Frontal cortex (tissue), 4 donors: ENCODE data around the gene TBC1D21. TPM values are rescaled to one million over a fixed set of nuclear protein-coding genes. Genes with fewer than 3 reads are reported as not detected.
"Not testable (repeated sequence)": the region's sequence is repeated elsewhere in the genome, so short reads cannot be mapped to it uniquely, and the experiment has no call there.

Source experiments
- DNase-seq, 2 donors: peaks; one replicate each; pipeline ENCODE4 v3.0.0; 2012; ENCODE audit warnings: low spot score in 2 of 2
- FAIRE-seq: peaks from 2 replicates; lab custom pipeline; 2012; peaks lifted over from hg19 to GRCh38; lab: Jason Lieb, UNC
- total RNA-seq: library from RNA; depleted of rRNA; stranded (reverse); fragments of >200 nt; gene quantifications from one replicate; pipeline ENCODE4 v1.2.3, GENCODE V29; 2014
- donor health status: control.
- donor health status: control.
- donor health status: control.

TBC1D21 gene
- total RNA-seq, 1 donor from 2014 or later = not detected

- FAIRE-seq = no peak
- DNase-seq = peak; percentile 70 to 75
Observed at GRCh38 chr15:73926219-73927002, 53.0 kb downstream of the TBC1D21 start, which contains the start of gene LOXL1. Gene LOXL1, plus strand, starts transcription at chr15:73926462. Its CDS starts 322 bp downstream, at chr15:73926784.

- DNase-seq (peak; percentile 62 to 74), FAIRE-seq (no peak)
Observed at GRCh38 chr15:73927003-73927475, 53.7 kb downstream of the TBC1D21 start.

GRCh38 chr15:73927476-73928240 lies 54.3 kb downstream of the TBC1D21 start:
- no peak for FAIRE-seq
- peak in 1 of 2 donors; percentile 53 for DNase-seq

GRCh38 chr15:73928241-73928579 lies 54.8 kb downstream of the TBC1D21 start:
- FAIRE-seq (no peak), DNase-seq (no peak)

- FAIRE-seq (no peak), DNase-seq (no peak)
Observed at GRCh38 chr15:73928971-73929627, 55.7 kb downstream of the TBC1D21 start.

- FAIRE-seq = no peak
Observed at GRCh38 chr15:73930371-73930770, 57.0 kb downstream of the TBC1D21 start.

GRCh38 chr15:73930790-73931281 lies 57.5 kb downstream of the TBC1D21 start:
- FAIRE-seq = no peak
- no peak for DNase-seq

More at GRCh38 chr15:73930371-73930770, 57.0 kb downstream of the TBC1D21 start:
- no peak for DNase-seq

GRCh38 chr15:73931441-73931840 lies 58.1 kb downstream of the TBC1D21 start:
- FAIRE-seq (no peak), DNase-seq (no peak)

- DNase-seq = no peak
- no peak for FAIRE-seq
Observed at GRCh38 chr15:73932381-73933191, 59.2 kb downstream of the TBC1D21 start.

GRCh38 chr15:73934281-73934680 lies 60.9 kb downstream of the TBC1D21 start:
- FAIRE-seq (no peak), DNase-seq (no peak)

GRCh38 chr15:73935547-73935946 lies 62.2 kb downstream of the TBC1D21 start:
- FAIRE-seq (no peak), DNase-seq (no peak)

- no peak for DNase-seq
- no peak for FAIRE-seq
Observed at GRCh38 chr15:73936181-73936580, 62.8 kb downstream of the TBC1D21 start.

GRCh38 chr15:73936588-73937290 lies 63.4 kb downstream of the TBC1D21 start:
- no peak for FAIRE-seq

GRCh38 chr15:73937296-73937695 lies 63.9 kb downstream of the TBC1D21 start:
- no peak for FAIRE-seq
- no peak for DNase-seq

More at GRCh38 chr15:73936588-73937290, 63.4 kb downstream of the TBC1D21 start:
- no peak for DNase-seq

GRCh38 chr15:73937726-73938125 lies 64.4 kb downstream of the TBC1D21 start:
- FAIRE-seq = no peak
- no peak for DNase-seq

GRCh38 chr15:73938516-73938915 lies 65.2 kb downstream of the TBC1D21 start:
- not testable (repeated sequence) for DNase-seq, FAIRE-seq
